Smooth muscle cell of the brain vasculature (primary cell): ENCODE data around the gene TMEM127.

Experiments
- DNase-seq: peaks from one replicate; pipeline ENCODE4 v3.0.0-alpha.2; 2012; ENCODE audit warnings: low read depth, low spot score

TMEM127 gene

GRCh38 chr2:96205888-96206287 is 59.9 kb downstream of the TMEM127 start:
- DNase-seq: no peak

- DNase-seq: no peak
Observed at GRCh38 chr2:96204836-96205624, 60.8 kb downstream of the TMEM127 start.

GRCh38 chr2:96203130-96204028 is 62.4 kb downstream of the TMEM127 start:
- no peak for DNase-seq

- DNase-seq: no peak
Observed at GRCh38 chr2:96202152-96202854, 63.5 kb downstream of the TMEM127 start.

GRCh38 chr2:96201338-96201737 is 64.5 kb downstream of the TMEM127 start:
- DNase-seq: no peak

- DNase-seq: no peak
Observed at GRCh38 chr2:96198921-96199320, 66.9 kb downstream of the TMEM127 start.
